Osteoblast (primary cell): Measurements from ENCODE around the gene TCF4. TPM values are rescaled to one million over a fixed set of nuclear protein-coding genes. Genes with fewer than 3 reads are reported as not detected.

Experiments used
- DNase-seq: peaks from one replicate; pipeline ENCODE4 v3.0.0; 2011; ENCODE audit warnings: low spot score, mixed read lengths; ENCODE audit not compliant: insufficient read length; ENCODE audit errors: missing footprints
- H2AFZ ChIP-seq: 2 replicates; pipeline ENCODE4 v1.6.0; 2011; ENCODE audit warnings: mild to moderate bottlenecking, low read length
- H3K27ac ChIP-seq: 2 replicates; pipeline ENCODE4 v1.5.1; 2011; ENCODE audit warnings: mild to moderate bottlenecking, low read depth, low read length, moderate library complexity
- H3K27me3 ChIP-seq: 2 replicates; pipeline ENCODE4 v1.6.0; 2012; ENCODE audit warnings: mild to moderate bottlenecking, control low read depth, inconsistent platforms, low read length, moderate library complexity; ENCODE audit not compliant: insufficient read depth
- H3K36me3 ChIP-seq: 2 replicates; pipeline ENCODE4 v1.5.1; 2011; ENCODE audit warnings: mild to moderate bottlenecking, low read length, control low read depth, moderate library complexity; ENCODE audit not compliant: insufficient read depth
- H3K4me1 ChIP-seq: 2 replicates; pipeline ENCODE4 v1.5.1; 2011; ENCODE audit warnings: mild to moderate bottlenecking, low read length, control low read depth, moderate library complexity; ENCODE audit not compliant: insufficient read depth
- H3K4me2 ChIP-seq: 2 replicates; pipeline ENCODE4 v1.6.0; 2011; ENCODE audit warnings: mild to moderate bottlenecking, low read length; ENCODE audit not compliant: insufficient read depth
- H3K4me3 ChIP-seq: fragments of 200-600 bp; sonication (generic); 3 replicates; pipeline ENCODE4 v1.5.1; 2012; ENCODE audit warnings: mild to moderate bottlenecking, low read length, inconsistent platforms; ENCODE audit not compliant: insufficient read depth
- H3K79me2 ChIP-seq: 2 replicates; pipeline ENCODE4 v1.6.0; 2012; ENCODE audit warnings: mild to moderate bottlenecking, low read length, control low read depth, inconsistent platforms; ENCODE audit not compliant: insufficient read depth
- H3K9me3 ChIP-seq: 2 replicates; pipeline ENCODE4 v1.5.1; 2011; ENCODE audit warnings: low read depth, low read length, control low read depth
- H4K20me1 ChIP-seq: 2 replicates; pipeline ENCODE4 v1.6.0; 2012; ENCODE audit warnings: mild to moderate bottlenecking, low read length, control low read depth; ENCODE audit not compliant: insufficient read depth
- total RNA-seq: library from RNA; depleted of rRNA; stranded (reverse); fragments of >200 nt; gene quantifications from 2 replicates; pipeline ENCODE4 v1.2.3, GENCODE V29; 2012
- TF ChIP-seq, protein P1 (sequence below): IDR thresholded peaks from 2 replicates; pipeline ENCODE4 v1.5.1; 2011; ENCODE audit warnings: mild to moderate bottlenecking, low read depth, low read length, moderate library complexity; ENCODE audit errors: extremely low read depth

The TCF4 gene
- total RNA-seq, 1 donor: 87.2 TPM

- Histone ChIP-seq H3K4me3 (no peak overlapping the region), H3K27me3 (no peaks in the 10 kb centered on the region), H3K36me3 (no peaks in the 10 kb centered on the region), H3K4me2 (no peak overlapping the region), H2AFZ (no peak overlapping the region), H3K9me3 (no peaks in the 10 kb centered on the region), H4K20me1 (no peaks in the 10 kb centered on the region), H3K79me2 (peaks cover 5% of the 10 kb centered on the region), H3K27ac (no peak overlapping the region), H3K4me1 (no peaks in the 10 kb centered on the region)
- no peak for DNase-seq
- TF ChIP-seq, protein P1, sequence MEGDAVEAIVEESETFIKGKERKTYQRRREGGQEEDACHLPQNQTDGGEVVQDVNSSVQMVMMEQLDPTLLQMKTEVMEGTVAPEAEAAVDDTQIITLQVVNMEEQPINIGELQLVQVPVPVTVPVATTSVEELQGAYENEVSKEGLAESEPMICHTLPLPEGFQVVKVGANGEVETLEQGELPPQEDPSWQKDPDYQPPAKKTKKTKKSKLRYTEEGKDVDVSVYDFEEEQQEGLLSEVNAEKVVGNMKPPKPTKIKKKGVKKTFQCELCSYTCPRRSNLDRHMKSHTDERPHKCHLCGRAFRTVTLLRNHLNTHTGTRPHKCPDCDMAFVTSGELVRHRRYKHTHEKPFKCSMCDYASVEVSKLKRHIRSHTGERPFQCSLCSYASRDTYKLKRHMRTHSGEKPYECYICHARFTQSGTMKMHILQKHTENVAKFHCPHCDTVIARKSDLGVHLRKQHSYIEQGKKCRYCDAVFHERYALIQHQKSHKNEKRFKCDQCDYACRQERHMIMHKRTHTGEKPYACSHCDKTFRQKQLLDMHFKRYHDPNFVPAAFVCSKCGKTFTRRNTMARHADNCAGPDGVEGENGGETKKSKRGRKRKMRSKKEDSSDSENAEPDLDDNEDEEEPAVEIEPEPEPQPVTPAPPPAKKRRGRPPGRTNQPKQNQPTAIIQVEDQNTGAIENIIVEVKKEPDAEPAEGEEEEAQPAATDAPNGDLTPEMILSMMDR: no peak
These were observed 218.6 kb downstream of the TCF4 start for GRCh38 chr18:55369346-55369745.

- TF ChIP-seq, protein P1: no peak
- Histone ChIP-seq H4K20me1 (no peaks in the 10 kb centered on the region), H3K4me2 (no peak overlapping the region), H3K4me1 (no peaks in the 10 kb centered on the region), H2AFZ (no peak overlapping the region), H3K27me3 (no peaks in the 10 kb centered on the region), H3K4me3 (no peak overlapping the region), H3K27ac (no peak overlapping the region), H3K79me2 (peaks cover 9% of the 10 kb centered on the region), H3K9me3 (no peaks in the 10 kb centered on the region), H3K36me3 (no peaks in the 10 kb centered on the region)
- DNase-seq: no peak
These were observed 222.7 kb downstream of the TCF4 start for GRCh38 chr18:55365342-55365741.

DNA sequence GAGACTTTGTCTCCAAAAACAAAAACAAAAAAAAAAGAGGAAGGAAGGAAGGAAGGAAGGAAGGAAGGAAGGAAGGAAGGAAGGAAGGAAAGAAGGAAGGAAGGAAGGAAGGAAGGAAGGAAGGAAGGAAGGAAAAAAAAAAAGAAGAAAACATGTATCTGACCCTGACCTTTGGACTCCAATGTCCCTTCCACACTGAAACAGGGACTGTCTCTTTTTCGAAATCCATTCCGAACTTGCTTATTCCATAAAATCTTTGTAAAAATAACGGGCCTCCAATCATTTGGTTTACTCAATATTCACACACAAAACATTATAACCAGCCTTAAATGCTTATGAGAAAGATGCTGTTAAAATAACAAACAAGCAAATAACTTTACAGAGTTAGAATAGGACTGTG lies 225.7 kb downstream of the TCF4 start:
- H3K9me3 ChIP-seq: no peaks in the 10 kb centered on the region
- no peaks in the 10 kb centered on the region for H3K36me3 ChIP-seq
- H3K27ac ChIP-seq: no peak overlapping the region
- peaks cover 6% of the 10 kb centered on the region for H3K79me2 ChIP-seq
- no peaks in the 10 kb centered on the region for H3K27me3 ChIP-seq
- no peak overlapping the region for H2AFZ ChIP-seq
- no peak overlapping the region for H3K4me3 ChIP-seq
- DNase-seq: no peak
- TF ChIP-seq, protein P1: no peak
- H3K4me2 ChIP-seq: no peak overlapping the region
- no peaks in the 10 kb centered on the region for H4K20me1 ChIP-seq
- no peaks in the 10 kb centered on the region for H3K4me1 ChIP-seq

DNA sequence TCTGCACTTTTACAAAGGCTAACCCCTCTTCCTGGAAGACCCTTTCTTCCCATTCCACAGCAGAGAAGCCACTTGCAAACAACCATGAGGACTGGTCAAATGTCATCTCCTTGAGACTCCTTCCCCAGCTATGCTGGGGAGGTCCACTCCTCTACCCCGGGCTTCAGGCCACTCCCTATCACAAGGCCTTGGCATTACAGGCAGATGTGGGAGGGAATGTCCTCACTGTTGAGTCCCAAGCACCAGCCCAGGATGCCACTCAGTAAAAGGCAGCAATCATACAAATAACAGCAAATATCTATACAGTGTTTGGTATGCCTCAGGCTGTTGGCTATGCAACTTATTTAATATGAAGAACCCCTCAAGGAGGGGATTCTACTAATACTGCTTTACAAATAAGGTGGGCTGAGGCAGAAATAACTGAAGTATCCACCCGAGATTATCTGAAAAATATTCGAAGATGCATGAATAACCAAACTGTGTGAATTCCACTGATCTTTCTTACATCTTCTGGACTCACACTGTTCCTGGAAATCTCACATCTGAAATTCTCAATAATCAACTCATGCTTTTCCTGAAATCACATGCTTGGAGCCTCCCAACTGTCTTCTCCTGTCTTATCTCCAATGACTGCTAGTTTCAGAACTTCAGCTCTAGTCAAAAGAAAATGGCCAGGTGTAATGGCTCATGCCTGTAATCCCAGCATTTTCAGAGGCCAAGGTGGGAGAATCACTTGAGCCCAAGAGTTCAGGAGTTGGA lies 226.3 kb downstream of the TCF4 start:
- Histone ChIP-seq H3K4me1 (no peaks in the 10 kb centered on the region), H3K4me2 (no peak overlapping the region), H3K9me3 (no peaks in the 10 kb centered on the region), H3K27me3 (no peaks in the 10 kb centered on the region), H3K27ac (no peak overlapping the region), H2AFZ (no peak overlapping the region), H3K36me3 (no peaks in the 10 kb centered on the region), H4K20me1 (no peaks in the 10 kb centered on the region), H3K4me3 (no peak overlapping the region), H3K79me2 (peaks cover 6% of the 10 kb centered on the region)
- TF ChIP-seq, protein P1: no peak
- peak; percentile 38 for DNase-seq
